Measurements from ENCODE around the gene HMX1. TPM values are rescaled to one million over a fixed set of nuclear protein-coding genes. Genes with fewer than 3 reads are reported as not detected.

HMX1 gene
- total RNA-seq, 4 donors from 2014 or later: 0.17 TPM; not detected in 3

GRCh38 chr4:8917868-8918783 is 46.5 kb upstream of the HMX1 start:
- peaks cover 0 to 76% (median 5%) of the 10 kb centered on the region in 4 donors for H3K27me3 ChIP-seq

GRCh38 chr4:8917321-8917811 is 45.7 kb upstream of the HMX1 start:
- DNase-seq (ENCODE audit: extremely low spot score): no peak
- Histone ChIP-seq H3K9me3 (peaks cover 0 to 1% (median under 1%) of the 10 kb centered on the region in 4 donors), H3K27me3 (peaks cover 0 to 74% (median 5%) of the 10 kb centered on the region in 4 donors), H3K4me3 (no peak overlapping the region), H3K36me3 (no peaks in the 10 kb centered on the region), H3K4me1 (peaks cover 0 to 5% (median 0%) of the 10 kb centered on the region in 4 donors), H3K27ac (replicated peaks in 1 of 4) (no peak overlapping the region)
- intact Hi-C loops (cut with DNase I): loop anchor here (10.0 kb wide), 1 partner anchor 313 kb away; no protein-coding TSS in a partner anchor
- WGBS: 90% methylated on average over 9 of the region's 12 CpGs
- no peak for TF ChIP-seq POLR2A (IDR thresholded peaks at IDR 0.05; ENCODE audit: low read depth)
- TF ChIP-seq POLR2AphosphoS5 (IDR thresholded peaks at IDR 0.05): no peak
- TF ChIP-seq, protein P1, sequence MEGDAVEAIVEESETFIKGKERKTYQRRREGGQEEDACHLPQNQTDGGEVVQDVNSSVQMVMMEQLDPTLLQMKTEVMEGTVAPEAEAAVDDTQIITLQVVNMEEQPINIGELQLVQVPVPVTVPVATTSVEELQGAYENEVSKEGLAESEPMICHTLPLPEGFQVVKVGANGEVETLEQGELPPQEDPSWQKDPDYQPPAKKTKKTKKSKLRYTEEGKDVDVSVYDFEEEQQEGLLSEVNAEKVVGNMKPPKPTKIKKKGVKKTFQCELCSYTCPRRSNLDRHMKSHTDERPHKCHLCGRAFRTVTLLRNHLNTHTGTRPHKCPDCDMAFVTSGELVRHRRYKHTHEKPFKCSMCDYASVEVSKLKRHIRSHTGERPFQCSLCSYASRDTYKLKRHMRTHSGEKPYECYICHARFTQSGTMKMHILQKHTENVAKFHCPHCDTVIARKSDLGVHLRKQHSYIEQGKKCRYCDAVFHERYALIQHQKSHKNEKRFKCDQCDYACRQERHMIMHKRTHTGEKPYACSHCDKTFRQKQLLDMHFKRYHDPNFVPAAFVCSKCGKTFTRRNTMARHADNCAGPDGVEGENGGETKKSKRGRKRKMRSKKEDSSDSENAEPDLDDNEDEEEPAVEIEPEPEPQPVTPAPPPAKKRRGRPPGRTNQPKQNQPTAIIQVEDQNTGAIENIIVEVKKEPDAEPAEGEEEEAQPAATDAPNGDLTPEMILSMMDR (IDR thresholded peaks at IDR 0.05): no peak
- no peak for TF ChIP-seq EP300 (IDR thresholded peaks at IDR 0.05)

More at GRCh38 chr4:8917868-8918783, 46.5 kb upstream of the HMX1 start:
- Histone ChIP-seq H3K27ac (replicated peaks in 1 of 4) (no peak overlapping the region), H3K9me3 (peaks cover 0 to 9% (median 4%) of the 10 kb centered on the region in 4 donors), H3K4me1 (peaks cover 0 to 5% (median 0%) of the 10 kb centered on the region in 4 donors), H3K36me3 (no peaks in the 10 kb centered on the region), H3K4me3 (no peak overlapping the region)
- intact Hi-C loops (cut with DNase I): loop anchor here (10.0 kb wide), 1 partner anchor 313 kb away; no protein-coding TSS in a partner anchor
- TF ChIP-seq POLR2A (IDR thresholded peaks at IDR 0.05; ENCODE audit: low read depth) (no peak), POLR2AphosphoS5 (IDR thresholded peaks at IDR 0.05) (no peak), EP300 (IDR thresholded peaks at IDR 0.05) (no peak)
- TF ChIP-seq, protein P1 (IDR thresholded peaks at IDR 0.05): peak; percentile 66 to 84 (median 69)
- 19% methylated on average over 17 of the region's 20 CpGs for WGBS
- DNase-seq (ENCODE audit: extremely low spot score): peak; percentile 89

DNA sequence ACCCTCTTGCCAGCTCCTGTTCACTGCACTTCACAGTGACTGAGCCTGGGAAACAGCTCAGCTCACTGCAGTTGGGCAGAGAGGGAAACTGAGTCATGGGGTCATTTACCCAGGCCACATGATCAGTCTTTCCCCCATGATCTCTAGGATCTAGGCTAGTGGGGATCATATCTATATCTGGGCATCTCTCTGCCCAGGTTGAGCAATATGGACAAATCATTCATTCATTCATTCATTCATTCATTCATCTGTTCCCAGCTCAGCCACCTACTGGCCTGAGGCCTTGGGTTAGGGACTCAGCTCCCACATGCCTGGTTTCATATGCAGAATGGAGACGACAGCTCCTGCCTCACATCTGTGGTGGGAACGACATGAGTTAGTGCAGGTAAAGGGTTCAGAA is 45.3 kb upstream of the HMX1 start:
- no peak for TF ChIP-seq POLR2A (IDR thresholded peaks at IDR 0.05; ENCODE audit: low read depth)
- Histone ChIP-seq H3K36me3 (no peaks in the 10 kb centered on the region), H3K27me3 (peaks cover 0 to 75% (median 5%) of the 10 kb centered on the region in 4 donors), H3K9me3 (no peaks in the 10 kb centered on the region), H3K4me3 (no peak overlapping the region), H3K27ac (replicated peaks in 1 of 4) (no peak overlapping the region), H3K4me1 (peaks cover 0 to 5% (median 0%) of the 10 kb centered on the region in 4 donors)
- intact Hi-C loops (cut with DNase I): loop anchor here (10.0 kb wide), 1 partner anchor 312 kb away; no protein-coding TSS in a partner anchor
- WGBS: 71% methylated on average over 1 of the region's 2 CpGs
- DNase-seq (ENCODE audit: extremely low spot score): no peak

DNA sequence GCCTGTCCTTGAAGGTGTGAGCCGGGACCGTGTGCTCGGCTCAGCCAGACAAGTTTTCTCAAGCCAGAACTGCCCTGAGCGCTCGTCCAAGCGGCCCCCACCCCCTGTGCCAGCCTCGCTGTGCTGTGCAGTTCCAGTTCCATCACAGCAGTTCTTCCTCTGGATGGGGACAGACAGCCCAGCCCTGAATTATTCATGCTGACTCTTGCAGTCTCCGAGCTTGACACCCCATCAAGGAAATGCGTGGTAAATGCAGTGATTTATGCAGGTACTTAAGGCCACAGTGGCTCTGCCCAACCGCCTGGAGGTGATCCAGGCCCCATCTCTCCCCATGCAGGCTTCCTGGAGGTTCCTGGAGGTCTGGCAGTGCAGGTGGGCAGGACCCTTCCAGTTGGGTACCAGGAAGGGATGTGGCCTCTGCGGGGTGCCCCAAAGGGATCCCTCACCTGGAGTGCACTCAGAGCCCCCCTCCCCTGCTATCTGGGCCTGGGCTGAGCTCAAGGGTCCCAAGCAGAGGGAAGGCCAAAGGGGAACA is 44.8 kb upstream of the HMX1 start:
- no peak for TF ChIP-seq POLR2A (IDR thresholded peaks at IDR 0.05; ENCODE audit: low read depth)
- TF ChIP-seq EP300 (IDR thresholded peaks at IDR 0.05): no peak
- no peak for TF ChIP-seq POLR2AphosphoS5 (IDR thresholded peaks at IDR 0.05)
- TF ChIP-seq, protein P1 (IDR thresholded peaks at IDR 0.05): no peak
- Histone ChIP-seq H3K36me3 (no peaks in the 10 kb centered on the region), H3K4me3 (no peak overlapping the region), H3K9me3 (no peaks in the 10 kb centered on the region), H3K4me1 (peaks cover 0 to 5% (median 0%) of the 10 kb centered on the region in 4 donors), H3K27me3 (peaks cover 0 to 80% (median 5%) of the 10 kb centered on the region in 4 donors), H3K27ac (replicated peaks in 1 of 4) (no peak overlapping the region)
- DNase-seq (ENCODE audit: extremely low spot score): peak; percentile 90
- intact Hi-C loops (cut with DNase I): loop anchor here (10.0 kb wide), 1 partner anchor 312 kb away; no protein-coding TSS in a partner anchor
- WGBS: 73% methylated on average over 6 of the region's 11 CpGs
